Fibroblast of skin of abdomen (primary cell): Measurements from ENCODE around the gene CNMD.
"Not testable (repeated sequence)": the region's sequence is repeated elsewhere in the genome, so short reads cannot be mapped to it uniquely, and the experiment has no call there.

Experiments
- DNase-seq: peaks from one replicate; pipeline ENCODE4 v3.0.0-alpha.2; 2013

CNMD gene

GRCh38 chr13:52743988-52744387 is 4.4 kb upstream of the CNMD start:
- DNase-seq = no peak

GRCh38 chr13:52743569-52743968 is 3.9 kb upstream of the CNMD start:
- DNase-seq = no peak

- DNase-seq = no peak
Observed at GRCh38 chr13:52738719-52739467, 727 bp downstream of the CNMD start.

GRCh38 chr13:52737965-52738364 is 1.7 kb downstream of the CNMD start:
- DNase-seq = no peak

GRCh38 chr13:52737451-52737850 is 2.2 kb downstream of the CNMD start:
- DNase-seq = no peak

GRCh38 chr13:52736891-52737290 is 2.7 kb downstream of the CNMD start:
- DNase-seq = no peak

GRCh38 chr13:52734075-52734623 is 5.5 kb downstream of the CNMD start:
- no peak for DNase-seq

GRCh38 chr13:52726258-52726657 is 13.4 kb downstream of the CNMD start:
- no peak for DNase-seq

- no peak for DNase-seq
Observed at GRCh38 chr13:52725302-52725701, 14.3 kb downstream of the CNMD start.

GRCh38 chr13:52723181-52723580 is 16.4 kb downstream of the CNMD start:
- DNase-seq = no peak

- not testable (repeated sequence) for DNase-seq
Observed at GRCh38 chr13:52721356-52721755, 18.3 kb downstream of the CNMD start.

GRCh38 chr13:52720904-52721303 is 18.7 kb downstream of the CNMD start:
- DNase-seq = not testable (repeated sequence)

GRCh38 chr13:52713894-52714293 is 25.7 kb downstream of the CNMD start:
- DNase-seq = no peak

GRCh38 chr13:52712385-52712784 is 27.2 kb downstream of the CNMD start:
- DNase-seq = no peak

GRCh38 chr13:52711286-52711685 is 28.3 kb downstream of the CNMD start:
- DNase-seq = no peak

GRCh38 chr13:52708266-52708665 is 31.4 kb downstream of the CNMD start:
- DNase-seq = not testable (repeated sequence)

GRCh38 chr13:52707375-52707774 is 32.2 kb downstream of the CNMD start:
- no peak for DNase-seq

GRCh38 chr13:52706081-52706480 is 33.5 kb downstream of the CNMD start:
- DNase-seq = peak; percentile 5

GRCh38 chr13:52703482-52703881 is 36.1 kb downstream of the CNMD start:
- no peak for DNase-seq

GRCh38 chr13:52701728-52702465 is 37.7 kb downstream of the CNMD start:
- no peak for DNase-seq

- DNase-seq = no peak
Observed at GRCh38 chr13:52696566-52696965, 43.1 kb downstream of the CNMD start.

- DNase-seq = peak; percentile 46
Observed at GRCh38 chr13:52695856-52696255, 43.8 kb downstream of the CNMD start.

- peak; percentile 2 for DNase-seq
Observed at GRCh38 chr13:52686376-52686775, 53.2 kb downstream of the CNMD start.

- not testable (repeated sequence) for DNase-seq
Observed at GRCh38 chr13:52685806-52686205, 53.8 kb downstream of the CNMD start.
